SK-N-MC (cell line): ENCODE measurements around the gene KIF26A.

Experiments used
- EZH2 ChIP-seq: fragments of 200-600 bp; sonication (generic); IDR thresholded peaks from one replicate; pipeline ENCODE4 v1.6.1; 2017; ENCODE audit warnings: antibody characterized with exemption
- FOXP2 ChIP-seq: optimal IDR thresholded peaks from 2 replicates; pipeline ENCODE3; 2011; ENCODE audit warnings: mild to moderate bottlenecking, moderate library complexity; ENCODE audit not compliant: insufficient read depth; ENCODE audit errors: extremely low read length, control extremely low read depth
- POLR2AphosphoS5 ChIP-seq: IDR thresholded peaks from 2 replicates; pipeline ENCODE4 v1.6.1; 2012; ENCODE audit warnings: mild to moderate bottlenecking, low read depth, low read length, borderline replicate concordance

GRCh38 chr14:104221071-104221625 lies 82.8 kb downstream of the KIF26A start:
- TF ChIP-seq EZH2 (no peak), POLR2AphosphoS5 (no peak), FOXP2 (no peak)
